ENCODE data around the gene CLDN9.

Gene CLDN9

GRCh38 chr16:3020247-3020603 lies 7.5 kb downstream of the CLDN9 start, which contains the start of gene TNFRSF12A:
Gene TNFRSF12A, plus strand, starts transcription at chr16:3020368. Its CDS starts 30 bp downstream, at chr16:3020398.
- peak; percentile 41 for DNase-seq

GRCh38 chr16:3020604-3021448 lies 8.1 kb downstream of the CLDN9 start:
- DNase-seq: peak; percentile 73

- peak; percentile 85 for DNase-seq
These were observed 8.9 kb downstream of the CLDN9 start for GRCh38 chr16:3021449-3022207.

DNA sequence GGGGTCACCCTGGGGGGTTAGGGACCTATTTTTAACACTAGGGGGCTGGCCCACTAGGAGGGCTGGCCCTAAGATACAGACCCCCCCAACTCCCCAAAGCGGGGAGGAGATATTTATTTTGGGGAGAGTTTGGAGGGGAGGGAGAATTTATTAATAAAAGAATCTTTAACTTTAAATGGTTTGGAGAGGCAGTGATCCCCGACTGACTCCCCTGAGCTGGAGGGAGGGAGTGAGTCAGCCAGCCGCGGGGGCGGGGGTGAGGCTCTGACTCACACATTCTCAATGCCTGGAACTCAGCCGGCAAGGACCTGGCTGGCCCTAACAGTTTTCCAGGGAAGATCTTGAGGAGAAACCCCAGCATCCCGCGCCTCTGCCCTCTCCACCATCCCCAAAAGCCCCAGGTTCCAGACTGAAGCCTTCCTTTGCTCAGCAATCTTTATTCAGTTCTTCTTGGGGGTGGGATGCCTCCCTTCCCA lies 9.5 kb downstream of the CLDN9 start:
- peak; percentile 77 for DNase-seq

DNA sequence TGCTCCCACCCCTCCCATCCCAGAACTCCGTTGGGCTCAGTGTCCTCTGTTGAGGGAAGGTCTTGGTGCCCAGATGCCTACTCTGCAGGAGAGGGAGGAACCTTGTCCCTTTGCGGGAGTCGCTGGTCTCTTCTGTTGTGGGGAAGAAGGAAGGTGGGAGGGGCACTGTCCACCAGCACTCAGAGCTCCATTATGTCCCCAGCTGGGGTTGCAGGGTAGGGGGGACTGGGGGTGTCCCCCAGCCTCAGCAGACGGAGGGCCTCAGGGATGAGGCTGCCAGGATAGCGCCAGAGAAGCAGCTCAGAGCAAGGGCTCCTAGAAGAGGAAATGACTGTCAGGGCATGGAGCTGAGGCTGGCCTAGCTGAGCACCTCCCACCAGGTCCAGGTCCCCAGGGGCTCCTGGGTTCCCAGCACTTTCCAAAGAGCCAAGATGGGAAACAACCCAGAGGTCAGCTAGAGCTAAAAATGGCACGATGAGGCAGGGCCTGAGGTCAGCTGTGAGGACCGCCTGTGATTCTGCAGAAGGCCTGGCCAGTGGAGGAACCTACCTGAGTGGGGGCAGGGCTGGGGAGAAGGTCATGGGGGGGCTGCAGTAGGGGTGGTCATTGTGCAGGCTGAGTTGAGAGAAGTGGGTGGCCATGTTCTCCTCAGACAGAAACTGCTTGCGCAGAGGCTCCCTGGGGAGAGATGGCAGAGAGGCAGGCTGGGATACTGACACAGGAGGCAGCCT lies 10.1 kb downstream of the CLDN9 start:
- no peak for DNase-seq

GRCh38 chr16:3023415-3023668 lies 10.6 kb downstream of the CLDN9 start:
- DNase-seq: no peak

- peak; percentile 94 for DNase-seq
These were observed 11.2 kb downstream of the CLDN9 start, which contains the start of the genes HCFC1R1 and THOC6 for GRCh38 chr16:3023669-3024478. Gene HCFC1R1, minus strand, starts transcription at chr16:3023942. Its CDS starts 1 bp downstream, at chr16:3023941. Gene THOC6, plus strand, starts transcription at chr16:3024035. Its CDS starts 292 bp downstream, at chr16:3024327.

- no peak for DNase-seq
These were observed 12.6 kb downstream of the CLDN9 start for GRCh38 chr16:3025032-3026002.

GRCh38 chr16:3026003-3026378 lies 13.3 kb downstream of the CLDN9 start:
- no peak for DNase-seq

- DNase-seq: no peak
These were observed 14.1 kb downstream of the CLDN9 start for GRCh38 chr16:3026609-3027488.

DNA sequence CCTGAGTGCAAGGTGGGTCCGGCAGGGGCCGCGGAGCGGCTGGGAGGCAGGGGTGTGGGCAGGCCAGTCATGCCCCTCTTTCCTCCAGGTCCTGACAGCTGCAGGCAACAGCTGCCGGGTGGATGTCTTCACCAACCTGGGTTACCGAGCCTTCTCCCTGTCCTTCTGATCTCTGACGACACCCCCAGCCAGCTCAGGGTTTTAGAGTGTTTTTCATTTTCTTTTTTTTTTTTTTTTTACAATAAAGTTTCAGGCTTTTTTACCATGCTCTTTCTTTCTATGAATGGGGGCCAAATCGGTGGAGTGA lies 14.7 kb downstream of the CLDN9 start:
- no peak for DNase-seq

DNA sequence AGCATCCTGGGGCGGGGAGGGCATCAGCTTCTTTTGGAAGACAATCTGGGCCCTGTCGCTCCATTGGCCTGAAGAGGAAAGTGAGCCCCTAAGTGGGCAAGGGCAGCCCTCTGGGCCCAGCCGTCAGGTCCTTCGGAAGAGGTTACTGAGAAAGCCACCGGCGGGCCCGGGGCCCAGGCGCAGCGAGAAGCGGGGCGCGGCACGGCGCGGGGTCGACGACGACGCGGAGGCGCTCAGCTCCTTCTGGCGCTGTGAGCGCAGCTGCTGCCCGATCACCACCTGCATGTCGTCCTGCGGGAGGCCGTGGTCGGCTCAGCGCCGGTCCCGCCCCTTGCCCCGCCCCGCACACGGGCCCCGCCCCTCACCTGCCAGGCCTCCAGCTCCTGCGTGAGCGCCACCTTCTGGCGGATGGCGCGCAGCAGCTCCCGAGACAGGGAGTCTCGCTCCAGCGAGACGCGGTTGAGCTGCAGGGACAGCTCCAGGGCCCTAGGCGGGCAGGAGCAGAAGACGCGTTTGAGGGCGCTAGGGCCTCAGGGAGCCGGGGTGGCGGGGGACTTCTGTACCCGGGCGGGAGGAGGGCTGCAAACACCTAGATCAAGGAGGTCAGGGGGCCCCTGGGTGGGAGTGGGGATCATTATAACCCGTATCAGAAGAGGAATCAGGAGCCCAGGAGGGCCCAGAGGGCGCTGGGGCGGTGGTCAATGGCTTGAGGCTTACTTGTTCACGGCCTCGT lies 15.4 kb downstream of the CLDN9 start:
- peak; percentile 85 for DNase-seq

DNA sequence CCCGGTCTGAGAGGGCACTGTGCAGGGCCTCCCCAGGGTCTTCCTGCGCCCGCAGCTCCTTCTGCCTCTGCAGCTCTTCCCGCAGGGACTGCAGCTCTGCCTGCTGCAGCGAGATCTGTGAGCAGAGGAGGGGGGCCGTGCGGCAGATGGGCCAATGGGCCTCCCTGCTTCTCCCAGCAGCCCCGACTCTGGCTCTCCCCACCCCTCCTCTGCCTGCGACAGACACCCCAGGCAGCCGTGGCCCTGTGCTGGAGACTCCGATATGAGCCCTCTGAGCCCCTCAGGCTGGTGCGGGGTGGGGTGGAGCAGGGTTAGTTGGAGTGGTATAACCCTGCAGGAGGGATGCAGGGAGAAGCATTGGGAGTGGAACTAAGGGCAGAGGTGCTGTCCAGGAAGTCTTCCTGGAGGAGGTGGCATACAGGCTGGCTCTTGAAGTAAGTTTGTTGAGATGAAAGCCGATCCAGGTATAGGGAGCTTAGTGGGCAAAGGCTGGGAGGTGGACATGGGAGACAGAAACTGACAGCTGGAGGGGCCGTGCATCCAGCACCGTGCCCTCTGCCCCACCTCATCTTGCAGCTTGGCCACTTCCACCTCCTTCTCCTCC lies 16.1 kb downstream of the CLDN9 start:
- DNase-seq: no peak

DNA sequence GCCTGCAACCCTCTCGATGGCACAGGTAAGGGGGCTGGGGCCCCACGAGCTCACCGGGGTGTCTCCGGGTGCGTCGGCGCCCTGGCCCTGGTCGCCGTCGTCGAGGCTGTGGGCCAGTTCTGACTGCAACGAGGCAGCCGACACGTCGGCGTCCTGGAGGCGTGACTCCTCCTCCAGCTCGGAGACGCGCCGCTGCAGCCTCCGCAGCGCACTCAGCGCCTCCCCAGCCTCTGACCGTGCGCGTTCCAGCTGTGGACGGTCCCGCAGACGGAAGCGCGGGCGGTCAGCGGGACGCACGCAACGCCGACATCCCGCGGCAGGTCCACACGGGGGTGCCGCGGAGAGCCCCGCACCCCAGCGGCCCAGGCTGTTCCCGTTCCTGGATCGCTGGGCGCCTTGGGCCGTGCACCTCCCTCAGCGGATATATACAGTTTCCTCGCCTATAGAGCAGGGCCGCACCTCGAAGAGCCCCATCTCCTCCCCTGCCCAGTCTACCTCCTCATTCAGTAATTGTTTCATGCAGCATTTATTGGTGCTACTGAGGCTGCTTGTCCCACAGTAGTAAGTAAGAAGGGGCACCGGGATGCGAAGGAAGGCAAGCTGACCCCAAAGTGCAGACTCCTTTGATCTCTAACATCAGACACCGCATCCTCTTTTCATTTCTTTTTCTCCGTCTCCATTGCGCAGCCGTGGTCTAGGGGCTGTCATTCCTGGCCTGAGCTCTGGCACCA lies 16.9 kb downstream of the CLDN9 start:
- no peak for DNase-seq

- no peak for DNase-seq
These were observed 17.8 kb downstream of the CLDN9 start for GRCh38 chr16:3030222-3031212.

DNA sequence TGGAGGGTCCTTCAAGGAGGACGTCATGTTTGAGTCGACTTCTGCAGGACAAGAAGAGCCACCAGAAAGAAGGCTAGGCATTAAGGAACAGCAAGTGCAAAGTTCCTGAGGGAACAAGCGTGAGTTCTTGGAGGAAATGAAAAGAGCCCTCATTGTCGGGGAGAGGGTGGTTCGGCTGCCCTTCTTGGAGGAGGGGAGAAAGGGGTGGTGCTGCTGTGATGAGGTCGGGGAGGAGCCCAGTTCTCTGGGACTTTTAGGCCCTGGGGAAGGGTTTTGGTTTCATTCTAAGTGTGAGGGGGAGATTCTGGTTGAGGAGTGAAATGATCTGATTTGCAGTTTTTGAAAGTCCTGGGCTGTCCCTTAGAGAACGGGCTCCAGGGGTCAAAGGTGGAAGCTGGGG lies 19.9 kb downstream of the CLDN9 start:
- no peak for DNase-seq

Measured in effector CD4-positive, alpha-beta T cell (primary cell).